ENCODE results near the gene PPP1R1C. TPM values are rescaled to one million over a fixed set of nuclear protein-coding genes. Genes with fewer than 3 reads are reported as not detected.
"Not testable (repeated sequence)": the region's sequence is repeated elsewhere in the genome, so short reads cannot be mapped to it uniquely, and the experiment has no call there.

Gene PPP1R1C
- total RNA-seq, 1 donor = 0.36 TPM

- DNase-seq (ENCODE audit: insufficient read length, low spot score, missing footprints) = no peak
- H3K36me3 ChIP-seq (ENCODE audit: insufficient read depth, low read length) = no peaks in the 10 kb centered on the region
- H3K4me1 ChIP-seq (ENCODE audit: insufficient read depth, low read length) = peaks cover 10% of the 10 kb centered on the region
- H3K9me3 ChIP-seq (ENCODE audit: low read depth, low read length) = no peaks in the 10 kb centered on the region
- TF ChIP-seq CTCF (IDR thresholded peaks at IDR 0.05; ENCODE audit: extremely low read depth, low read depth, low read length) = no peak
- H3K4me2 ChIP-seq (ENCODE audit: insufficient read depth, low read length) = no peak overlapping the region
- H3K79me2 ChIP-seq (ENCODE audit: insufficient read depth, low read length) = no peaks in the 10 kb centered on the region
- no peaks in the 10 kb centered on the region for H3K27me3 ChIP-seq (ENCODE audit: insufficient read depth, low read length)
- H3K27ac ChIP-seq (ENCODE audit: low read depth, low read length) = no peak overlapping the region
- no peak overlapping the region for H2AFZ ChIP-seq (ENCODE audit: low read length)
- no peaks in the 10 kb centered on the region for H4K20me1 ChIP-seq (ENCODE audit: insufficient read depth, low read length)
- H3K4me3 ChIP-seq (ENCODE audit: insufficient read depth, low read length) = no peak overlapping the region
Observed at GRCh38 chr2:181959508-181959907, 26.1 kb upstream of the PPP1R1C start.

GRCh38 chr2:181961167-181961566 lies 24.5 kb upstream of the PPP1R1C start:
- not testable (repeated sequence) for H3K4me3 ChIP-seq (ENCODE audit: insufficient read depth, low read length); H3K27ac ChIP-seq (ENCODE audit: low read depth, low read length); H3K36me3 ChIP-seq (ENCODE audit: insufficient read depth, low read length); H3K9me3 ChIP-seq (ENCODE audit: low read depth, low read length); H3K27me3 ChIP-seq (ENCODE audit: insufficient read depth, low read length); H3K79me2 ChIP-seq (ENCODE audit: insufficient read depth, low read length); H2AFZ ChIP-seq (ENCODE audit: low read length); DNase-seq (ENCODE audit: insufficient read length, low spot score, missing footprints); H4K20me1 ChIP-seq (ENCODE audit: insufficient read depth, low read length); H3K4me2 ChIP-seq (ENCODE audit: insufficient read depth, low read length); H3K4me1 ChIP-seq (ENCODE audit: insufficient read depth, low read length)

GRCh38 chr2:181962142-181962541 lies 23.5 kb upstream of the PPP1R1C start:
- H3K4me3 ChIP-seq (ENCODE audit: insufficient read depth, low read length) = no peak overlapping the region
- H3K9me3 ChIP-seq (ENCODE audit: low read depth, low read length) = no peaks in the 10 kb centered on the region
- no peaks in the 10 kb centered on the region for H3K27me3 ChIP-seq (ENCODE audit: insufficient read depth, low read length)
- H2AFZ ChIP-seq (ENCODE audit: low read length) = no peak overlapping the region
- H3K36me3 ChIP-seq (ENCODE audit: insufficient read depth, low read length) = no peaks in the 10 kb centered on the region
- no peak for TF ChIP-seq CTCF (IDR thresholded peaks at IDR 0.05; ENCODE audit: extremely low read depth, low read depth, low read length)
- DNase-seq (ENCODE audit: insufficient read length, low spot score, missing footprints) = no peak
- H3K4me1 ChIP-seq (ENCODE audit: insufficient read depth, low read length) = peaks cover 4% of the 10 kb centered on the region
- H3K79me2 ChIP-seq (ENCODE audit: insufficient read depth, low read length) = no peaks in the 10 kb centered on the region
- H3K27ac ChIP-seq (ENCODE audit: low read depth, low read length) = no peak overlapping the region
- H3K4me2 ChIP-seq (ENCODE audit: insufficient read depth, low read length) = no peak overlapping the region
- H4K20me1 ChIP-seq (ENCODE audit: insufficient read depth, low read length) = no peaks in the 10 kb centered on the region

DNA sequence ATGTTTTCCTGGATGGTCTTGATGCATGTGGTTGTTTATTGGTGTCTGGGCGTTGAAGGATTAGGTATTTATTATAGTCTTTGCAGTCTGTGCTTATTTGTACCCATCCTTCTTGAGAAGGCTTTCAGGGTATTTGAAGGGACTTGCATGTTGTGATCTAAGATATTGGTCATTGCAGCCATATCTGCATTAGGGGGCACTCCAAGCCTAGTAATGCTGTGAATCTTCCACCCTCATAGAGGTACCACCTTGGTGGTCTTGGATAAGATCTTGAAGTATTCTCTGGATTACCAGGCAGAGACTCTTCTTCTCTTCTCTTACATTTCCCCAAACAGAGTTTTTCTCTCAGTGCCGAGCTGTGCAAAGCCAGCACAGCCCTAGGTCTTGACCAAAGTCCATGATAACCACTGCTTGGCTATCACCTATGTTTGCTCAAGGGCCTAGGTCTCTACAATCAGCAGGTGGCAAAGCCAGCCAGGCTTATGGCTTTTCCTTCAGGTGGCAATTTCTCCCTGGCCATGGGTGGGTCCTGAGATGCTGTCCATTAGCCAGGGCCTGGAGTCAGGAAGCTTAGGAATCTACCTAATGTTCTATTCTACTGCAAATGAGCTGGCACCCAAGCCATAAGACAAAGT lies 15.4 kb upstream of the PPP1R1C start:
- no peak for DNase-seq (ENCODE audit: insufficient read length, low spot score, missing footprints)
- Histone ChIP-seq H3K4me1 (ENCODE audit: insufficient read depth, low read length) (no peaks in the 10 kb centered on the region), H3K4me3 (ENCODE audit: insufficient read depth, low read length) (no peak overlapping the region), H3K27ac (ENCODE audit: low read depth, low read length) (no peak overlapping the region), H3K4me2 (ENCODE audit: insufficient read depth, low read length) (no peak overlapping the region), H4K20me1 (ENCODE audit: insufficient read depth, low read length) (no peaks in the 10 kb centered on the region), H3K9me3 (ENCODE audit: low read depth, low read length) (no peaks in the 10 kb centered on the region), H3K36me3 (ENCODE audit: insufficient read depth, low read length) (no peaks in the 10 kb centered on the region), H2AFZ (ENCODE audit: low read length) (no peak overlapping the region), H3K27me3 (ENCODE audit: insufficient read depth, low read length) (no peaks in the 10 kb centered on the region), H3K79me2 (ENCODE audit: insufficient read depth, low read length) (no peaks in the 10 kb centered on the region)
- peak; percentile 11 for TF ChIP-seq CTCF (IDR thresholded peaks at IDR 0.05; ENCODE audit: extremely low read depth, low read depth, low read length)
